AG09319 (cell line): Measurements from ENCODE around the gene LIPK.

Experiments used
- DNase-seq: peaks from one replicate; pipeline ENCODE4 v3.0.0-alpha.2; 2010; ENCODE audit warnings: low read depth; ENCODE audit errors: extremely low read depth
- TF ChIP-seq, protein P1 (sequence below): IDR thresholded peaks from 2 replicates; pipeline ENCODE4 v1.5.1; 2011; ENCODE audit warnings: low read depth, mild to moderate bottlenecking, inconsistent platforms, low read length, moderate library complexity

The LIPK gene

GRCh38 chr10:88763441-88763840 lies 57.4 kb downstream of the LIPK start:
- TF ChIP-seq, protein P1, sequence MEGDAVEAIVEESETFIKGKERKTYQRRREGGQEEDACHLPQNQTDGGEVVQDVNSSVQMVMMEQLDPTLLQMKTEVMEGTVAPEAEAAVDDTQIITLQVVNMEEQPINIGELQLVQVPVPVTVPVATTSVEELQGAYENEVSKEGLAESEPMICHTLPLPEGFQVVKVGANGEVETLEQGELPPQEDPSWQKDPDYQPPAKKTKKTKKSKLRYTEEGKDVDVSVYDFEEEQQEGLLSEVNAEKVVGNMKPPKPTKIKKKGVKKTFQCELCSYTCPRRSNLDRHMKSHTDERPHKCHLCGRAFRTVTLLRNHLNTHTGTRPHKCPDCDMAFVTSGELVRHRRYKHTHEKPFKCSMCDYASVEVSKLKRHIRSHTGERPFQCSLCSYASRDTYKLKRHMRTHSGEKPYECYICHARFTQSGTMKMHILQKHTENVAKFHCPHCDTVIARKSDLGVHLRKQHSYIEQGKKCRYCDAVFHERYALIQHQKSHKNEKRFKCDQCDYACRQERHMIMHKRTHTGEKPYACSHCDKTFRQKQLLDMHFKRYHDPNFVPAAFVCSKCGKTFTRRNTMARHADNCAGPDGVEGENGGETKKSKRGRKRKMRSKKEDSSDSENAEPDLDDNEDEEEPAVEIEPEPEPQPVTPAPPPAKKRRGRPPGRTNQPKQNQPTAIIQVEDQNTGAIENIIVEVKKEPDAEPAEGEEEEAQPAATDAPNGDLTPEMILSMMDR: no peak
- no peak for DNase-seq

- TF ChIP-seq, protein P1: no peak
- DNase-seq: no peak
Measured at GRCh38 chr10:88764110-88764509, 58.1 kb downstream of the LIPK start.

- TF ChIP-seq, protein P1: no peak
- no peak for DNase-seq
Measured at GRCh38 chr10:88765816-88766215, 59.8 kb downstream of the LIPK start.

- DNase-seq: no peak
- TF ChIP-seq, protein P1: no peak
Measured at GRCh38 chr10:88769384-88769783, 63.3 kb downstream of the LIPK start.

- no peak for DNase-seq
- TF ChIP-seq, protein P1: no peak
Measured at GRCh38 chr10:88781206-88781605, 75.2 kb downstream of the LIPK start.

DNA sequence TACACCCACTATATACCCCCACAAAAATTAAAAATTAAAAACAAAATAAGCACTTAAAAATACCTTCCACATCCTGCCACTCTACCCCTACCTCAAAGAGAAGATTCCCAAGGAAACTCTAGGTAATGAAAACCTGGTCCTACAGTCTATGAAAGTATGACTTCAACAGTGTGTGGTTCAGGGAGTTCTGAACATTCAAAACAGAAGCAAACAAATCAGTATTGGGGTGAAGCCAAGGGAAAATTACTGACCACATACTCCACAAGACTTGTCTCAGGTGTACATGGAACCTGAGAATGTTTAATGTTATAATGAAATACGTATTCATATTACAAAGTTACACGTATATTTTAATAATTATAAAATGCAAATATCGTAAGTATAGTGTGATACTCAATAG lies 76.2 kb downstream of the LIPK start:
- TF ChIP-seq, protein P1: no peak
- no peak for DNase-seq

DNA sequence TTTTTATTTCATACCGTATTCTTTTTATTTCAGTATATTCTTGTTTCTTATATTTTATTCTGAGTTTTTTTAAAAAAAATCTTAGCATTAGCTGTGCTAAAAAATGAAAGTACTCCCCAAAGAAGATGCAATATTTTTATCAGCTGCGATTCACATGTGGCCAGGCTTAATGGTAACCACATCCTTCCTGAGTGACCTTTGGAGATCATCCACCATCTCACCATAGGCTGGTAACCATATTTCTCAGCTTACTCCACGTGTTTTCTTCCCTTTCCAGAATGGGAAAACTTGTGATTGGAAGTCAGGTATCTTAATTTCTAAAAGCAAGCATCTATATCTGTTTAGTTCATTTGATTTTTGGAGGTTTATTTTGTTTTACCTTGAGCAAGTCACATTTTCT lies 77.7 kb downstream of the LIPK start:
- TF ChIP-seq, protein P1: no peak
- DNase-seq: no peak
